Spleen (tissue), 11 donors: ENCODE results near the gene ARHGAP22. TPM values are rescaled to one million over a fixed set of nuclear protein-coding genes. Genes with fewer than 3 reads are reported as not detected.

Source experiments
- DNase-seq: peaks from one replicate; pipeline ENCODE4 v3.0.0-alpha.2; 2020
- H3K27ac ChIP-seq, 8 donors: fragments of 200-600 bp; sonication (generic) in 7 of 8; 1 replicate in 4 of 8; 2 replicates in 4 of 8; pipeline versions ENCODE4 v1.5.0 to v1.8.0; 2016 to 2021; ENCODE audit warnings: inconsistent platforms in 4 of 8, mild to moderate bottlenecking in 4 of 8, moderate library complexity in 1 of 8
- H3K27me3 ChIP-seq, 7 donors: fragments of 200-600 bp; sonication (generic) in 6 of 7; replicated peaks in 1 of 7; 1 replicate in 4 of 7; 2 replicates in 3 of 7; pipeline versions ENCODE4 v1.5.0 to v1.8.0; 2016 to 2021; ENCODE audit warnings: inconsistent platforms in 3 of 7, mild to moderate bottlenecking in 1 of 7
- H3K36me3 ChIP-seq, 6 donors: fragments of 200-600 bp; sonication (generic) in 5 of 6; 1 replicate in 4 of 6; 2 replicates in 2 of 6; pipeline versions ENCODE4 v1.5.0 to v1.8.0; 2016 to 2021; ENCODE audit warnings: inconsistent platforms in 2 of 6
- H3K4me1 ChIP-seq, 6 donors: fragments of 200-600 bp; sonication (generic) in 5 of 6; 1 replicate in 3 of 6; 2 replicates in 3 of 6; pipeline versions ENCODE4 v1.5.0 to v1.8.0; 2016 to 2021; ENCODE audit warnings: inconsistent platforms in 3 of 6
- H3K4me3 ChIP-seq, 8 donors: fragments of 200-600 bp; sonication (generic) in 7 of 8; 1 replicate in 4 of 8; 2 replicates in 4 of 8; pipeline versions ENCODE4 v1.5.0 to v1.8.0; 2016 to 2021; ENCODE audit warnings: inconsistent platforms in 4 of 8, mild to moderate bottlenecking in 4 of 8, moderate library complexity in 2 of 8
- H3K9me3 ChIP-seq, 8 donors: fragments of 200-600 bp; sonication (generic) in 7 of 8; 1 replicate in 4 of 8; 2 replicates in 4 of 8; pipeline versions ENCODE4 v1.5.0 to v1.8.0; 2016 to 2021; ENCODE audit warnings: inconsistent platforms in 4 of 8
- CTCF ChIP-seq, 11 experiments: fragments of 200-600 bp in 7 of 11; fragments of 450-650 bp in 4 of 11; sonication (generic) in 4 of 11; IDR thresholded peaks in 8 of 11; conservative IDR thresholded peaks in 3 of 11; 1 replicate in 7 of 11; 2 replicates in 4 of 11; pipeline versions ENCODE4 v1.4.0 to v1.8.0; 2016 to 2021; ENCODE audit warnings: antibody characterized with exemption in 11 of 11, inconsistent platforms in 4 of 11, mild to moderate bottlenecking in 1 of 11
- POLR2A ChIP-seq, 3 donors: fragments of 450-650 bp; IDR thresholded peaks; one replicate each; pipeline ENCODE4 v1.5.1; 2017; ENCODE audit warnings: antibody characterized with exemption in 3 of 3, mild to moderate bottlenecking in 1 of 3
- POLR2AphosphoS5 ChIP-seq, 3 donors: sonication (generic); formaldehyde crosslinking; IDR thresholded peaks; one replicate each; pipeline ENCODE4 v1.5.1; 2017; ENCODE audit warnings: antibody characterized with exemption in 3 of 3
- WGBS, 5 donors: extraction: QIAGEN DNeasy Blood & Tissue Kit in 3 of 5; methylation state at CpG; one replicate each; pipeline versions ENCODE4 v1.1.5 to v1.1.7; 2013 to 2018; 5-methylcytosine and 5-hydroxymethylcytosine counted together
- intact Hi-C: fragments of 100-400 bp; cut with DNase I; formaldehyde crosslinking; loops from one replicate; pipeline ENCODE4 v1.15.0; 2023; ENCODE audit warnings: low total_unique reads
- polyA plus RNA-seq, 3 donors: library from polyadenylated mRNA; stranded (reverse); fragments of 200-250 nt; gene quantifications; one replicate each; pipeline ENCODE4 v1.2.1, GENCODE V29; 2013
- total RNA-seq, 7 donors: library from RNA; depleted of rRNA in 3 of 7; stranded (reverse); fragments of >200 nt in 3 of 7; fragmentation: NEBNext Ultra II Directional in 4 of 7; extraction: Animal tissue kit (Norgen Biotek cat#: 25700) in 4 of 7; gene quantifications; one replicate each; pipeline versions ENCODE4 v1.1.0 to v1.2.1, GENCODE V29; 2016 to 2021
- donor health status: healthy with polysubstance abuse.
- donor health status: DM: no; HTN: no; CAD: no; lungs with moderate emphysema.
- donor health status: DM: no; HTN: no; CAD: no.
- donor health status: Bipolar disorder and iron deficiency.
- donor health status: healthy.
- donor health status: DM: no; HTN: no; CAD: no.
- donor health status: DM: yes; HTN: yes; CAD: no.

ARHGAP22 gene
- total and polyA plus RNA-seq, 10 donors: 0.56 to 7.5 (median 3.2) TPM

DNA sequence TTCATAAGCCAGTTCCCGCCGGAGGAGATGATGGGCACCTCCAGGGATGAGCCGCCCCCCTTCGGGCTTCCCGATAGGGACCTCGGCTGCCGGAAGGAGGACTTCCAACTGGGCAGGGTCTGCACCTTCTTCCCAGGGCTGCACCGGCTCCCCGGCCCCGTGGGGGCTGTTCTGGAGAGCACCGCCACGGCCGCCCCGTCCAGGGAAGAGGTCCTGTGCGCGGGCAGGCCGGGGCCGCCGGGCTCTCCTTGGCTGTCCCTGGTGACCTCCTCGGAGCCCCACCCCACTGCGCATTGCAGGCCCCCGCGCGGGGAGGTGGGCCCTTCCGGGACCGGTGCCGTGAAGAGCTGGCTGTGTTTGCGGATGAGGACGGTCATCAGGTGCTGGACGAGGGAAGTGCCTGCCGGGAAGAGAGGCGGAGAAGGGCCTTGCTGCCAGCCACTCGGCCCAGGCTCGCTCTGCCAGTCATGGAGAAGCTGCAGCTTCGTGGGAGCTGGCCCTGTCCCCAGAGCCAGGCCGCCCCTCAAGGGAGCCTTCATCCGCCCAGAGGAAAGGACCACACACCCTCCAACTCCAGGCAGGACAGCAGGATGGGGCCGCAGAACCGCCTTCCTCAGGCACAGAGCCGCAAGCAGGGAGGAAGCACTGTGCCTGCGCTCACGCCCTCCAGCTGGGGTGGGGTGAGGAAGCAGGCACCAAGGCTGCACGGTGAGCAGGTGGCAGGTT is 154.0 kb downstream of the ARHGAP22 start:
- WGBS, 5 donors: 79 to 90% (median 88%) methylated on average over 17 to 43 of the region's 43 CpGs
- Histone ChIP-seq H3K4me3 (no peak overlapping the region), H3K27ac (no peak overlapping the region), H3K36me3 (no peaks in the 10 kb centered on the region), H3K4me1 (peaks cover 0 to under 1% (median 0%) of the 10 kb centered on the region in 6 donors), H3K9me3 (no peaks in the 10 kb centered on the region), H3K27me3 (peaks cover 0 to 35% (median 0%) of the 10 kb centered on the region in 7 donors)
- TF ChIP-seq CTCF (IDR thresholded peaks at IDR 0.05 in 8 of 11, conservative IDR thresholded peaks at IDR 0.05 in 3 of 11): no peak
- TF ChIP-seq POLR2AphosphoS5 (IDR thresholded peaks at IDR 0.05): no peak
- no peak for TF ChIP-seq POLR2A (IDR thresholded peaks at IDR 0.05)
- intact Hi-C loops: no loop called here
- DNase-seq: peak; percentile 72

DNA sequence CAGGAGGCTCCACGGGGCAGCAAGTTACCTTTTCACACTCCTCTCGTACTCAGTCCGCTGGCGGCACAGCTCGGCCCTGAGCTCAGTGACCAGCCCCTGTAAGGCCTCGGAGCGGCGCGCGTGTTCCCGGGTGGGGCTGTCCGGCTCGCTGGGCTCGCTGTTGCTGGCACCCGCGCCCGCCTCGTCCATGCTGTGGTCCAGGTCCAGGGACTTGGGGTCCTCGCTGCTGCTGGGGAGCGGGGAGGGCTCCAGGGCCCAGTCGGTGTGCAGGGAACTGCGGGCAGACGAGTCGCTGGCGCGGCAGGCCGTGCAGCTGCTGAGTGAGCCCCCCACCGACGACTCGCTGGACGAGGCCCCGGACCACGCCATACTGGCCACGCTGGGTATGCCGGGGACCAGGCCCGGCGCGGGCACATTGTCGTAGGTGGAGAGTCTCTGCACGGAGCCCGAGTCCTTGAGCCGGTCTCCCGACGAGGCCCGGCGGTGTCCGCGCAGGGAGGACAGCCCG is 154.6 kb downstream of the ARHGAP22 start:
- no peak for TF ChIP-seq POLR2AphosphoS5 (IDR thresholded peaks at IDR 0.05)
- no peak for TF ChIP-seq POLR2A (IDR thresholded peaks at IDR 0.05)
- TF ChIP-seq CTCF (IDR thresholded peaks at IDR 0.05 in 8 of 11, conservative IDR thresholded peaks at IDR 0.05 in 3 of 11): no peak
- Histone ChIP-seq H3K9me3 (no peaks in the 10 kb centered on the region), H3K4me1 (no peaks in the 10 kb centered on the region), H3K4me3 (no peak overlapping the region), H3K27me3 (peaks cover 0 to 38% (median 0%) of the 10 kb centered on the region in 7 donors), H3K36me3 (no peaks in the 10 kb centered on the region), H3K27ac (no peak overlapping the region)
- WGBS, 5 donors: 92 to 97% (median 95%) methylated on average over 18 to 49 of the region's 49 CpGs
- intact Hi-C loops: no loop called here
- DNase-seq: no peak

- Histone ChIP-seq H3K9me3 (no peaks in the 10 kb centered on the region), H3K27me3 (peaks cover 0 to 42% (median 0%) of the 10 kb centered on the region in 7 donors), H3K4me3 (no peak overlapping the region), H3K27ac (no peak overlapping the region), H3K4me1 (no peaks in the 10 kb centered on the region), H3K36me3 (no peaks in the 10 kb centered on the region)
- intact Hi-C loops: no loop called here
- WGBS, 5 donors: 85 to 92% (median 87%) methylated on average over 12 to 19 of the region's 19 CpGs
- no peak for TF ChIP-seq POLR2AphosphoS5 (IDR thresholded peaks at IDR 0.05)
- no peak for TF ChIP-seq POLR2A (IDR thresholded peaks at IDR 0.05)
- TF ChIP-seq CTCF (IDR thresholded peaks at IDR 0.05 in 8 of 11, conservative IDR thresholded peaks at IDR 0.05 in 3 of 11): no peak
- peak; percentile 51 for DNase-seq
Measured at GRCh38 chr10:48449501-48450232, 155.2 kb downstream of the ARHGAP22 start.

GRCh38 chr10:48448796-48449195 is 156.1 kb downstream of the ARHGAP22 start:
- no peaks in the 10 kb centered on the region for H3K4me1 ChIP-seq
- no peaks in the 10 kb centered on the region for H3K9me3 ChIP-seq
- intact Hi-C loops: no loop called here
- H3K27me3 ChIP-seq: peaks cover 0 to 42% (median 0%) of the 10 kb centered on the region in 7 donors
- peak; percentile 58 for DNase-seq
- WGBS, 5 donors: 89 to 100% (median 95%) methylated on average over 4 of the region's 4 CpGs
- TF ChIP-seq POLR2AphosphoS5 (IDR thresholded peaks at IDR 0.05) (no peak), POLR2A (IDR thresholded peaks at IDR 0.05) (no peak), CTCF (IDR thresholded peaks at IDR 0.05 in 8 of 11, conservative IDR thresholded peaks at IDR 0.05 in 3 of 11) (no peak)
- H3K4me3 ChIP-seq: no peak overlapping the region
- no peak overlapping the region for H3K27ac ChIP-seq
- no peaks in the 10 kb centered on the region for H3K36me3 ChIP-seq
